ENCODE data around the gene TGFBR2. TPM values are rescaled to one million over a fixed set of nuclear protein-coding genes. Genes with fewer than 3 reads are reported as not detected.

The TGFBR2 gene
- total RNA-seq, 1 donor from 2014 or later: 72.1 TPM

DNA sequence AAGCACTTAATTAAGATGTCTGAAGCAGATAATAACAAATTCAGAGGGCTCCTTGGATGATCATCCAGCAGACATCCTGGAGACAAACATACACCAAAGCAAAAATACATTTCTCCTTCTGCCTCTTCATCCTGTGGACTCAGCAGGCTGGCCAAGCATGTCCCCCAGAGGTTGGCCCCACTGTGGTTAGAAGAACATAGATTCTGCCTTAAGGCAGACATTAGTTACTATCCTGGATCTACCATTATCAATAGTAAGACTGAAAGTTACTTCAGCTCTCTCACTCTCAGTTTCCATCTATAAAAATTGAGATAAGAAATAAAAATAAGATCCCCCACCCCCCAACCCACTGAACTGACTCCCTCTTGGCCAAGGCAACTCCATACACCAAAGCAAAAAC is 28.6 kb upstream of the TGFBR2 start:
- Mint-ChIP-seq H3K9me3 (ENCODE audit: unreplicated experiment) (peaks cover 8% of the 10 kb centered on the region), H3K27me3 (ENCODE audit: unreplicated experiment) (no peaks in the 10 kb centered on the region), H3K4me3 (ENCODE audit: unreplicated experiment) (no peak overlapping the region), H3K36me3 (ENCODE audit: unreplicated experiment) (no peaks in the 10 kb centered on the region), H3K4me1 (ENCODE audit: unreplicated experiment) (peaks cover 28% of the 10 kb centered on the region), H3K27ac (ENCODE audit: unreplicated experiment) (peak overlapping the region; percentile 86)
- TF ChIP-seq, protein P1, sequence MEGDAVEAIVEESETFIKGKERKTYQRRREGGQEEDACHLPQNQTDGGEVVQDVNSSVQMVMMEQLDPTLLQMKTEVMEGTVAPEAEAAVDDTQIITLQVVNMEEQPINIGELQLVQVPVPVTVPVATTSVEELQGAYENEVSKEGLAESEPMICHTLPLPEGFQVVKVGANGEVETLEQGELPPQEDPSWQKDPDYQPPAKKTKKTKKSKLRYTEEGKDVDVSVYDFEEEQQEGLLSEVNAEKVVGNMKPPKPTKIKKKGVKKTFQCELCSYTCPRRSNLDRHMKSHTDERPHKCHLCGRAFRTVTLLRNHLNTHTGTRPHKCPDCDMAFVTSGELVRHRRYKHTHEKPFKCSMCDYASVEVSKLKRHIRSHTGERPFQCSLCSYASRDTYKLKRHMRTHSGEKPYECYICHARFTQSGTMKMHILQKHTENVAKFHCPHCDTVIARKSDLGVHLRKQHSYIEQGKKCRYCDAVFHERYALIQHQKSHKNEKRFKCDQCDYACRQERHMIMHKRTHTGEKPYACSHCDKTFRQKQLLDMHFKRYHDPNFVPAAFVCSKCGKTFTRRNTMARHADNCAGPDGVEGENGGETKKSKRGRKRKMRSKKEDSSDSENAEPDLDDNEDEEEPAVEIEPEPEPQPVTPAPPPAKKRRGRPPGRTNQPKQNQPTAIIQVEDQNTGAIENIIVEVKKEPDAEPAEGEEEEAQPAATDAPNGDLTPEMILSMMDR (IDR thresholded peaks at IDR 0.05): no peak
- no peak for DNase-seq (ENCODE audit: extremely low spot score, unreplicated experiment)

DNA sequence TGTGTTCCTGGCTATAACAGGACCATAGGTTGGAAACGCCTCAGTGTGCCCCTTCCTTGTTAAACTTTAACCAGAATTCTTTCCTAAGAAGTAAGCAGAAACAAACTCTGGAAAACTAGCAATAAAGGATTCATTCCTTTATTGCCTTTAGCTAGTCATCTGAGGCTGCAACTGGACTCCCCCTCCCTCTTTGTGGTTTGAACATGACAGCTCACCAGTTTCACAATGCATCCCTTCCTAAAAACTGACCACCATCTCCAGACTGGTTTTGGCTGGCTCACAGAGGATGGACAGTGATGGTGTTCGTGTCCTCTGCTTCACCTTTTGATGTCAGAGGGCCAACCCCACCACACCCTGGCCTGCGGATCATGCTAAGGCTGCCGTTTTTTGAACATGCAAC is 27.9 kb upstream of the TGFBR2 start:
- DNase-seq (ENCODE audit: extremely low spot score, unreplicated experiment): no peak
- TF ChIP-seq, protein P1 (IDR thresholded peaks at IDR 0.05): no peak
- H3K36me3 Mint-ChIP-seq (ENCODE audit: unreplicated experiment): no peaks in the 10 kb centered on the region
- no peak overlapping the region for H3K4me3 Mint-ChIP-seq (ENCODE audit: unreplicated experiment)
- H3K27ac Mint-ChIP-seq (ENCODE audit: unreplicated experiment): peak overlapping the region; percentile 86
- peaks cover 28% of the 10 kb centered on the region for H3K4me1 Mint-ChIP-seq (ENCODE audit: unreplicated experiment)
- no peaks in the 10 kb centered on the region for H3K27me3 Mint-ChIP-seq (ENCODE audit: unreplicated experiment)
- H3K9me3 Mint-ChIP-seq (ENCODE audit: unreplicated experiment): peaks cover 8% of the 10 kb centered on the region

DNA sequence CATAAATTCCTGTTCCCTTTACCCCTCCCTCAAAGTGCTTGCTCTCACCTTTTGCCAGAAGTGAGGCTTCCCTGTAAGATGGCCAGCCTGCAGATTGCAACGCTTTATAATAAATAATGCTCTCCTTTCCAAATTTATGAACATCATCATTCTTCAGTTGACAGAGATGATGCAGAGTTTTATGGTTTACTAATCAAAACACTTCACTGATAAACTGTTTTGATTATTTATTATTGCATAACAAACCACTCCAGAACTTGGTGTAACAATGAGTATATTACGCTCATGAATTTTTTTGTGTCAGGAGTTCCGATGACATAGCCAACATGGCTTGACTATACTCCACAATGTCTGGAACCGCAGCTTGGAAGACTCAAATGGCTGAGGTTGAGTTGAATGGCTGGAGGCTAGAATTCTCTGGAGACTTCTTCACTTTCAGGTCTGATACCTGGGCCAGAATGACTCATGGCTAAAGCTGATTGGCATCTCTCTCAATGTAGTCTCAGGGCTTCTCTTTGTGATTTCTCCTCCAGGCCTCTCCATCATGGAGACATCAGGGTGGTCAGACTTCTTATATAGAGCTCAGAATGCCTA is 27.3 kb upstream of the TGFBR2 start:
- no peaks in the 10 kb centered on the region for H3K36me3 Mint-ChIP-seq (ENCODE audit: unreplicated experiment)
- no peak overlapping the region for H3K4me3 Mint-ChIP-seq (ENCODE audit: unreplicated experiment)

DNA sequence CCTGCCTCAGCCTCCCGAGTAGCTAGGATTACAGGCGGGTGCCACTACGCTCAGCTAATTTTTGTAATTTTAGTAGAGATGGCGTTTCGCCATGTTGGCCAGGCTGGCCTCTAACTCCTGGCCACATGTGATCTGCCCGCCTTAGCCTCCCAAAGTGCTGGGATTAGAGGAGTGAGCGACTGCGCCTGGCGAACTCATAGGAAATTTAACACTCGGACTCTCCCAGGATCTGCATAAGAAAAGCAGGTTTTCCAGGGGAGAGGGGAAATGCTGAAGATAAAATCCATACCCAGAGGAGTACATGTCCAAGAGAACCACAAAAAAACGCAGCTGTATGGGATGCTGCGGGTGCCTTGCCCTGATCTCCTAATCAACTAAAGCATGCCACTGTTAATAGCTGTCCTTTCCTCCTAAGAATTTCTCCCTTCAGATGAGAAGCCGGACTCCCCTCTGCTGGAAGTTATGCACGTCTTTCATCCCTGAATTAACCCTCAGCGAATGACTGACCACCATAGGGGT is 25.3 kb upstream of the TGFBR2 start:
- no peaks in the 10 kb centered on the region for H3K27me3 Mint-ChIP-seq (ENCODE audit: unreplicated experiment)
- H3K36me3 Mint-ChIP-seq (ENCODE audit: unreplicated experiment): no peaks in the 10 kb centered on the region
- H3K9me3 Mint-ChIP-seq (ENCODE audit: unreplicated experiment): peaks cover 4% of the 10 kb centered on the region

More for the DNA sequence above, 27.3 kb upstream of the TGFBR2 start:
- Mint-ChIP-seq H3K27ac (ENCODE audit: unreplicated experiment) (peak overlapping the region; percentile 86), H3K9me3 (ENCODE audit: unreplicated experiment) (peaks cover 8% of the 10 kb centered on the region), H3K4me1 (ENCODE audit: unreplicated experiment) (peaks cover 28% of the 10 kb centered on the region), H3K27me3 (ENCODE audit: unreplicated experiment) (no peaks in the 10 kb centered on the region)
- DNase-seq (ENCODE audit: extremely low spot score, unreplicated experiment): no peak
- TF ChIP-seq, protein P1 (IDR thresholded peaks at IDR 0.05): no peak

DNA sequence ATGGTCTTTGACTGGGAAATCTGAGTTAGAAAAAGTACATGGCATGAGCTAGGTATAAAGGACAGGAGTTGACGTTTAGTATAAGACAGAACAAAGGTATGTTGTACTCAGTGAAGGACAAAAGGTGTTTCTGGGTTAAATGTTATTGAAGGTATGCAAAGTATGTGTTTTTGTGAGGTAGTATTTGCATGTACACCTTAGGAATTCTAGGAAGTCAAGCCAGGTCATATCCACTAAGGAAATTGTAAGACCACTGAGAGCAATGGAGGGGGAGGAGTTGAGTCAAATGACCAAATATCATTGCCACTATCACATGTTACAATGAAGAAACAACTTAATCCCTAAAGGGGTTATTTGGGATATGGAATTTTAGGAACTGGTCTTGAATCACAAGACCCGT is 24.4 kb upstream of the TGFBR2 start:
- TF ChIP-seq, protein P1 (IDR thresholded peaks at IDR 0.05): no peak
- no peak overlapping the region for H3K4me3 Mint-ChIP-seq (ENCODE audit: unreplicated experiment)
- peaks cover 4% of the 10 kb centered on the region for H3K9me3 Mint-ChIP-seq (ENCODE audit: unreplicated experiment)
- DNase-seq (ENCODE audit: extremely low spot score, unreplicated experiment): no peak
- peaks cover 20% of the 10 kb centered on the region for H3K4me1 Mint-ChIP-seq (ENCODE audit: unreplicated experiment)
- no peaks in the 10 kb centered on the region for H3K36me3 Mint-ChIP-seq (ENCODE audit: unreplicated experiment)
- H3K27ac Mint-ChIP-seq (ENCODE audit: unreplicated experiment): no peak overlapping the region
- no peaks in the 10 kb centered on the region for H3K27me3 Mint-ChIP-seq (ENCODE audit: unreplicated experiment)

More for the DNA sequence above, 25.3 kb upstream of the TGFBR2 start:
- Mint-ChIP-seq H3K4me1 (ENCODE audit: unreplicated experiment) (peaks cover 25% of the 10 kb centered on the region), H3K27ac (ENCODE audit: unreplicated experiment) (no peak overlapping the region), H3K4me3 (ENCODE audit: unreplicated experiment) (no peak overlapping the region)
- DNase-seq (ENCODE audit: extremely low spot score, unreplicated experiment): no peak
- TF ChIP-seq, protein P1 (IDR thresholded peaks at IDR 0.05): no peak
